Testis (tissue), 3 donors: ENCODE results near the gene ADAMTS12. TPM values are rescaled to one million over a fixed set of nuclear protein-coding genes. Genes with fewer than 3 reads are reported as not detected.
A peak's percentile ranks its signal among the peaks of the same experiment; 100 is the strongest.

Experiments
- DNase-seq: peaks from one replicate; pipeline ENCODE4 v3.0.0-alpha.2; 2019
- H3K27ac ChIP-seq, 2 donors: fragments of 200-600 bp; sonication (generic); one replicate each; pipeline ENCODE4 v1.5.1; 2019
- H3K27me3 ChIP-seq: fragments of 200-600 bp; sonication (generic); one replicate; pipeline ENCODE4 v1.5.1; 2019
- H3K36me3 ChIP-seq: fragments of 200-600 bp; sonication (generic); one replicate; pipeline ENCODE4 v1.5.1; 2017; ENCODE audit warnings: low read depth; ENCODE audit errors: missing control alignments
- H3K4me1 ChIP-seq: fragments of 200-600 bp; sonication (generic); one replicate; pipeline ENCODE4 v1.5.1; 2019
- H3K4me3 ChIP-seq, 2 donors: fragments of 200-600 bp; sonication (generic); one replicate each; pipeline ENCODE4 v1.5.1; 2017 to 2019
- H3K9me3 ChIP-seq: fragments of 200-600 bp; sonication (generic); one replicate; pipeline ENCODE4 v1.5.1; 2017
- CTCF ChIP-seq, 3 experiments: fragments of 450-650 bp in 2 of 3; fragments of 200-600 bp in 1 of 3; sonication (generic) in 1 of 3; IDR thresholded peaks; one replicate each; pipeline ENCODE4 v1.5.1; 2016 to 2019; ENCODE audit warnings: antibody characterized with exemption in 3 of 3, mild to moderate bottlenecking in 2 of 3, moderate library complexity in 1 of 3
- POLR2A ChIP-seq: fragments of 450-650 bp; IDR thresholded peaks from one replicate; pipeline ENCODE4 v1.6.1; 2017; ENCODE audit warnings: antibody characterized with exemption, mild to moderate bottlenecking, moderate library complexity
- WGBS, 2 donors: methylation state at CpG; one replicate each; pipeline ENCODE4 v1.1.5; 2018; 5-methylcytosine and 5-hydroxymethylcytosine counted together
- intact Hi-C: fragments of 100-400 bp; cut with DNase I; formaldehyde crosslinking; loops from one replicate; pipeline ENCODE4 v1.15.1; 2023; ENCODE audit warnings: low total_unique reads
- polyA plus RNA-seq: library from polyadenylated mRNA; stranded (reverse); fragments of 350-450 nt; fragmentation: Illumina TruSeq; extraction: RNeasy Lipid Tissue Mini Kit (QIAGEN cat#74804); gene quantifications from one replicate; pipeline ENCODE4 v1.2.3, GENCODE V29; 2014; ENCODE audit warnings: low read depth, low replicate concordance; ENCODE audit not compliant: insufficient read depth
- total RNA-seq, 2 donors: library from RNA; depleted of rRNA; stranded (reverse); fragments of >200 nt; gene quantifications; one replicate each; pipeline ENCODE4 v1.2.3, GENCODE V29; 2016

ADAMTS12 gene
- total and polyA plus RNA-seq, 3 donors from 2014 or later, result 4.9 to 9.3 (median 7.5) TPM

GRCh38 chr5:33936381-33937016 lies 44.7 kb upstream of the ADAMTS12 start, which contains the start of gene RXFP3:
RXFP3 (plus strand) TSS chr5:33936386; CDS start chr5:33936741, 355 bp downstream.
- H3K27ac ChIP-seq, result no peak within 1 kb of the TSS
- peaks cover 2% of the 10 kb centered on the region for H3K27me3 ChIP-seq
- intact Hi-C loops, result no loop called here
- no peaks in the 10 kb centered on the region for H3K36me3 ChIP-seq
- no peaks in the 10 kb centered on the region for H3K9me3 ChIP-seq
- TF ChIP-seq POLR2A (no peak), CTCF (IDR thresholded peaks at IDR 0.05) (no peak)
- no peak for DNase-seq
- WGBS, 2 donors, result 0 to 4% methylated on average over 4 to 40 of the region's 45 CpGs
- peak within 1 kb of the TSS; percentile 34 to 45 for H3K4me3 ChIP-seq
- peaks cover 7% of the 10 kb centered on the region for H3K4me1 ChIP-seq

GRCh38 chr5:33936004-33936380 lies 44.2 kb upstream of the ADAMTS12 start:
- H3K27me3 ChIP-seq, result peaks cover 2% of the 10 kb centered on the region
- DNase-seq, result peak; percentile 79
- H3K36me3 ChIP-seq, result no peaks in the 10 kb centered on the region
- 0 to 1% methylated on average over 16 to 27 of the region's 30 CpGs for WGBS, 2 donors
- no peaks in the 10 kb centered on the region for H3K9me3 ChIP-seq
- no peak overlapping the region for H3K27ac ChIP-seq
- intact Hi-C loops, result no loop called here
- peak overlapping the region; percentile 34 to 45 for H3K4me3 ChIP-seq
- TF ChIP-seq CTCF (IDR thresholded peaks at IDR 0.05) (peak; percentile 32 to 57 (median 38)), POLR2A (no peak)
- H3K4me1 ChIP-seq, result peaks cover 7% of the 10 kb centered on the region

- DNase-seq, result no peak
- Histone ChIP-seq H3K27me3 (peaks cover 2% of the 10 kb centered on the region), H3K4me3 (no peak overlapping the region), H3K4me1 (peaks cover 7% of the 10 kb centered on the region), H3K9me3 (no peaks in the 10 kb centered on the region), H3K27ac (no peak overlapping the region), H3K36me3 (no peaks in the 10 kb centered on the region)
- intact Hi-C loops, result no loop called here
- WGBS, 2 donors, result 82 to 87% methylated on average over 1 of the region's 1 CpG
- TF ChIP-seq CTCF (IDR thresholded peaks at IDR 0.05) (no peak), POLR2A (no peak)
Observed at GRCh38 chr5:33934176-33934575, 42.4 kb upstream of the ADAMTS12 start.

- Histone ChIP-seq H3K27ac (no peak overlapping the region), H3K27me3 (peaks cover 2% of the 10 kb centered on the region), H3K4me3 (no peak overlapping the region), H3K4me1 (peaks cover 7% of the 10 kb centered on the region), H3K9me3 (no peaks in the 10 kb centered on the region), H3K36me3 (no peaks in the 10 kb centered on the region)
- TF ChIP-seq CTCF (IDR thresholded peaks at IDR 0.05) (no peak), POLR2A (no peak)
- no peak for DNase-seq
- 90 to 95% methylated on average over 3 of the region's 3 CpGs for WGBS, 2 donors
- intact Hi-C loops, result no loop called here
Observed at GRCh38 chr5:33933723-33934169, 42.0 kb upstream of the ADAMTS12 start.

- intact Hi-C loops, result no loop called here
- H3K9me3 ChIP-seq, result no peaks in the 10 kb centered on the region
- H3K27me3 ChIP-seq, result no peaks in the 10 kb centered on the region
- TF ChIP-seq CTCF (IDR thresholded peaks at IDR 0.05) (no peak), POLR2A (no peak)
- WGBS, 2 donors, result 78 to 87% methylated on average over 5 of the region's 5 CpGs
- peaks cover 5% of the 10 kb centered on the region for H3K4me1 ChIP-seq
- no peak overlapping the region for H3K4me3 ChIP-seq
- no peak for DNase-seq
- H3K27ac ChIP-seq, result no peak overlapping the region
- no peaks in the 10 kb centered on the region for H3K36me3 ChIP-seq
Observed at GRCh38 chr5:33931136-33931535, 39.3 kb upstream of the ADAMTS12 start.
